IPS-NIHi7 (cell line): ENCODE measurements around the gene ZNF625.

Source experiments
- DNase-seq: peaks from one replicate; pipeline ENCODE4 v3.0.0; 2012; ENCODE audit warnings: mixed read lengths; ENCODE audit errors: extremely low spot score

Gene ZNF625

DNA sequence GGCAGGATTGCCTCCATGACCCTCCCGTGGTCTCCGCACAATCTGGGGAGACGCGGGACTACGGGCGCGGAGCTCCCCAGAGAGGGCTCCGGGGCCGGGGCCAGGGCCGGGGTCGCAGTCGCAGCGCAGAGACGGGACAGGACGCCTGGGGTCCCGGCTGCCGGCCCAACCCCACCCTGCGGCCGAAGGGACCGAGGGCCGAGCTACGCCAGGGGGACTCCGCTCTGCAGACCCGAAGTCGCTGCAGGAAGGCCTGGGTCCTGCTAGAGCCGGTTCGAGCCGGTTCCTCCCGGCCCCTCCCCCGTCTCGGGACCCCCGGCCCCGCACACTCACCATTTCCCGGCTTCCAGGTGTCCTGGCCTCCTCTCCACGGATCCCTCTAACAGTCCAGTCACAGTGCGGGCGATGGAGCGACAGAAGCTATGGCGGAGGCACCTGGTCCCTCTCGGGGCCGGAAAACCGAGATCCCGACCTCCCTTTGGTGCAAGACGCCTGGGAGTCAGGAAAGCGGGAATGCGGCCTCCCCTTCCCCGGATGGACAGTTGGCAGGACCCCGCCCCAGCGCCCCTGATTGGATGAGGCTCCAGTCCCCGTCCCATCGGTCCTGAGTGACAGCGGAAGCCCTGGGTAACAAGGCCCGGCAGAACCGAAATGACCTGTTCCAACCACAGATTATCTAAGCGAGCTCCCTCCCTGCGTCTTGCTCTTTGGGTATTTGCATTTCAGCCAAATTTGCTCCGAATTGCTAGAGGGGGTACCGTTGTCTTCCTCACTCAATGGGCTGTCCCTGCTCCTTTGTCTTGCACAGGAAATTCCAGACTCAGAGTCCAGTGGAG lies at the start of gene ZNF625:
Gene ZNF625, minus strand, starts transcription at position 512 of the 836 bp plus-strand sequence. Its CDS starts 176 bp downstream, at position 336.
- peak; percentile 95 for DNase-seq

DNA sequence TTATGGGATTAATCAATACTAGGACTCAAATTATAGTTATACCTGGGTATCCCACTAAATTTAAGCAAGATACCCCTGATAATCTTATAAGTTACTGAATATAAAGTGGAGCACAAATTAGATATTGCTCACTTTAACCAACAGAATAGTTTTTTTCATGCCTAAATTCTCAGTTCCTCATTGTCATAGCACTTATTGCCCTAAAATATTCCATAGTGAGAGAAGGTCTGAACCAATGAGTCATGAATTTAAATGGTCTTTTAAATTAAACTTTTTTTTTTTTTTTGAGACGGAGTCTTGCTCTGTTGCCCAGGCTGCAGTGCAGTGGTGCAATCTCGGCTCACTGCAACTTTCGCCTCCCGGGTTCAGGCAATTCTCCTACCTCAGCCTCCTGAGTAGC lies 48.8 kb upstream of the ZNF625 start:
- DNase-seq: no peak

DNA sequence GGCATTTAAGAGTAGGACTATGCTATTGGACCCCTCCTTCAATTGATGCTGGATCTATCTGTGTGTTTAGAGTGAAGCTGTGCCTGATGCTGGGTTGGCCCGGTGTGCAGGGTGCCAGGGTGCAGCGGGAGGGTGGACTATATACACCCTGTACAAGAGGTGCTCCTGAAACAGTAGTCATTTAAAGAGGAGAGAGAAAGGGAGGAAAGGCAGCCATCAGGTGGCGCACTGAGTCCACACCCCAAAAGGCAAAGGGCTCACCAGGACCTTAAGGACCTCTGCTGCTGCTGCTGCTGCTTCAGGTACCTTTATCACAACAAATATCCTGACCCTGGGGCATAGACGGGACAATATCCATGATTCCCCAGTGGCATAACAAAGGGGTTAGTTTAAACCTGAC lies 45.7 kb upstream of the ZNF625 start:
- DNase-seq: peak; percentile 42

DNA sequence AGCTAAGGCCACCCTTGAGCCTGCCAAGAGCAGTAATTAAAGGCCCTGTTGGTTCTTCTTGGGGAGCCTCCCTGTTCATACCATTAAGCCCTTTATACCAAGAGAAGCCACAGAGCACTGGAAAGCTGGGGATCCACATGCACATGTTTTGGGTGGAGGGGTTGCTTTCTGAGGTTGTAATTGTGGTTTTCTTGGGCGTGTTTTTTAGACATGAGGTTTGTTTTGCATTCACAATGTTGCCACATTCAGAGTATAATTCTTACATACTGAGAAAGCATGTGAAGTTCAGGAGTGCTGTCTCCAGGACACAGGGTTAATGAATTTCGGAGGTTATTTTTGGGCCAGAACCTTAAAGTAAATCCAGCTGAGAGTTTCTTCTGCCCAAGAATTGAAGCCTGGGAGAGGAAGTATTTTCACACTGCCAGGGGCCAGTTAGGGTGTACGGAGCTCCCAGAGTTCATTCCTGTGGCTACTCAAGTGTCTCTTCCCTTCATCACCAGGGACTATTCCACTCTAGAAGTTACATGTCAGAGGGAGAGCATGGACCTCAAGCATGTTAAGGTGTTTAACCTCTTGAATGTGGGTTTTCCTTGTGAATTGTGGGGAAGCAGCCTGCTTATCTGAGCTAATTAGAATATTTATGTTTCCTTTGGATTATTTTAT lies 43.4 kb upstream of the ZNF625 start:
- no peak for DNase-seq

DNA sequence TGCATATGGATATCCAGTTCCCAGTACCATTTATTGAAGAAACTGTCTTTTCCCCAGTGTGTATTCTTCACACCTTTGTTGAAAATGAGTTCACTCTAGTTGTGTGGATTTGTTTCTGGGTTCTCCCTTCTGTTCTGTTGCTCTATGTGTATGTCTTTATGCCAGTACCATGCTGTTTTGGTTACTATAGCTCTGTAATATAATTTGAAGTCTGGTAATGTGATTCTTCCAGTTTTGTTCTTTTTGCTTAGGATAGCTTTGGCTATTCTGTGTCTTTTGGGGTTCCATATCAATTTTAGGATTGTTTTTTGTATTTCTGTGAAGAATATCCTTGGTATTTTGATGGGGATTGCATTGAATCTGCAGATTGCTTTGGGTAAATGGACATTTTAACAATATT lies 41.6 kb upstream of the ZNF625 start:
- DNase-seq: no peak

DNA sequence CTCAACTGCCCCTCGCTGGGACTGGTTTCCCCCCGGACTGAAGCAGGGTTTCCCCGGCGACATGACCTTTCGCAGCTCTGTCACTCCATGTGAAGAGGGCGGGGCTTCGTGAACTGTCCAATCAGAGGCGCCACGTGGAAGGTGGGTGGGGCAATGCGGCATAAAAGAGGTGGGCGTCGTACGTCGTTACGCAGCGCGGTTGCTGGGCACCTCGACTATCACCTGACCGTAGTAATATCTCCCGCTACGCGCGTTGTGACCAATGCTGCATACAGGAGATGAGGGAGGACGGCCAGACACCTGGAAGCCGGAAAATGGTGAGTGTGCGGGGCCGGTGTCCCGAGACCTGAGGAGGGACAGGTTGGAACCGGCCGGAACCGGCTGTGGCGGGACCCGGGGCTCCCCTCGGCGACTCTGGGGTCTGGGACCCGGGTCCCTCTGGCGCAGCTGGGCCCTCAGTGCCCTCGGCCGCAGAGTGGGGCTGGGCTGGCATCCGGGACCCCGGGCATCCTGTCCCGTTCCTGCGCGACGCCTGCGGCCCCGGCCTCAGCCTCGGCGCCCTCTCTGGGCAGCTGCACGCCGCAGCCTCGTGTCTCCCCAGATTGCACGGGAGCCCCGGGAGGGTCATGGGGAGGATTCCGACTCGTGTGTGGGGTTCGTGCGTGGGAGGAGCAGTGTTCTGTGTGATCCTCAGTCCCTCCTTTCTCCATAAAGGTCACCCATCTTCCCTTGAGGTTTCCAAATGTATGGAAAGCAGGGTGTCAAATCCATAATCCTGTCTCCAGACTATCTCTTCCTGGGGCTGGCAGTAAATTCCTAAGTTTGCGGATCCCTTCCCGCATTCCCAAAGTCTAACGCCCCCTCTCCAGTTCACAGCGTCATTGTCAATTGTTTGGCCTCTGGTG lies 38.5 kb upstream of the ZNF625 start:
- peak; percentile 88 for DNase-seq

DNA sequence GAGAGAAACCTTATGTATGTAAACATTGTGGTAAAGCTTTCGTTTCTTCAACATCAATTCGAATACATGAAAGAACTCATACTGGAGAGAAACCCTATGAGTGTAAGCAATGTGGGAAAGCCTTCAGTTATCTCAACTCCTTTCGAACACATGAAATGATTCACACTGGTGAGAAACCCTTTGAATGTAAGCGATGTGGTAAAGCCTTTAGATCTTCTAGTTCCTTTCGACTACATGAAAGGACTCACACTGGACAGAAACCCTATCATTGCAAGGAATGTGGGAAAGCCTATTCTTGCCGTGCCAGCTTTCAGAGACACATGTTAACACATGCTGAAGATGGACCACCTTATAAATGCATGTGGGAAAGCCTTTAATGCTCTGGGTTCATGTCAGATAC lies 31.1 kb upstream of the ZNF625 start:
- DNase-seq: no peak

DNA sequence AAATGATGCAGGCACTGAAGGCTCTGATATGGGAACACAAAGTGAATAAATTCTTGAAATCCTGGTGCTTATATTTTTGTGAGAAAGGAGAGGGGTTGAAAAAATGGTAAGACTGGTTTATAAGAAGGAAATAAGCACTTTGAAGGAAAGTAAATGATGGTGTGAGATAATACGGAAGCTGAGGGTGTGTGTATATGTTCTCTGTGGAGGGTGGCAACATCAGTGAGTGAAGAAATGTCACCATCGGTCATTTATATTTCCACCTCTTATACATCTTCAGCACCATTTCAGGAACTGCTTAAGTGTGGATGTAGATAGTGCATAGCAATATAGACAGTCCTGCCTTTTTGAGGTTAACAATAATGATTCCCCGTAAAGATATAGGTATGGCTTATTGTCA lies 23.8 kb upstream of the ZNF625 start:
- DNase-seq: no peak

DNA sequence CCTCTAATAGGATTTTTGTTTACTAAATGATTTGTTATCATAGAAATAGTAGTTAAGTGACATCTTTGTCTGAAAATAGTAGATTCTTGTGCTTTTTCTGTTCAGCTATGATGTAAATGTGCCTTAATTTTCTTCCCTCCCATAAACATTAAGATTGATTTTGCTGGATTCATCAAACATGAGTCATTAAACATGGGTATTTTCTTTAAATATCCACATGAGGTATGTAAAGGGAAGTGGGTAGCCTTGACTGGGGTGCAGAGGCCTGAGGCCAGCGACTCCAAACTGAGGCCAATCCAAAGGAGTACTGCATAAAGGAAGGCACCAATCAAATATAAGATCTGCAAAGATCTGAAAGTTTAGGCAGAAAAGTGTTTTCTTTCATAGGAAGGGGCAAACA lies 10.1 kb upstream of the ZNF625 start:
- DNase-seq: no peak

DNA sequence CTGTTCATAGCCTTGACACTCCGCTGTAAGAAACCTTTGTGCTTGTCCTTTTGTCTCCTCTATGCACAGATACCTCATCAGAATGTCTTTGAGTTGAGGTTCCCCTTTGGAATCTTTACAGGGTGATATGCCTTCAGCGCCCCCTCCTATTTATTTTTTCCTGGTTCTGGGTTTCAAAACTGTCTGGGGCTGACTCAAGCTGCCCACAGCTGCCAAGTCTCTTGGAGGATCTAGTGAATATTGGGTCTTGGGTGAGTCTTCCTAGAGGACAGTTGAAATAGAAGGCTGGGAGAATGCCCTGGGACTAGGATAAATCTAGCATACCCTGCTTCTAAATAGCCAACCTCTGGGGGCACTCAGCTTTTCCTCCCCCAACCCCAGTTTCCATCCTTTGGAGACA lies 7.3 kb upstream of the ZNF625 start:
- no peak for DNase-seq

DNA sequence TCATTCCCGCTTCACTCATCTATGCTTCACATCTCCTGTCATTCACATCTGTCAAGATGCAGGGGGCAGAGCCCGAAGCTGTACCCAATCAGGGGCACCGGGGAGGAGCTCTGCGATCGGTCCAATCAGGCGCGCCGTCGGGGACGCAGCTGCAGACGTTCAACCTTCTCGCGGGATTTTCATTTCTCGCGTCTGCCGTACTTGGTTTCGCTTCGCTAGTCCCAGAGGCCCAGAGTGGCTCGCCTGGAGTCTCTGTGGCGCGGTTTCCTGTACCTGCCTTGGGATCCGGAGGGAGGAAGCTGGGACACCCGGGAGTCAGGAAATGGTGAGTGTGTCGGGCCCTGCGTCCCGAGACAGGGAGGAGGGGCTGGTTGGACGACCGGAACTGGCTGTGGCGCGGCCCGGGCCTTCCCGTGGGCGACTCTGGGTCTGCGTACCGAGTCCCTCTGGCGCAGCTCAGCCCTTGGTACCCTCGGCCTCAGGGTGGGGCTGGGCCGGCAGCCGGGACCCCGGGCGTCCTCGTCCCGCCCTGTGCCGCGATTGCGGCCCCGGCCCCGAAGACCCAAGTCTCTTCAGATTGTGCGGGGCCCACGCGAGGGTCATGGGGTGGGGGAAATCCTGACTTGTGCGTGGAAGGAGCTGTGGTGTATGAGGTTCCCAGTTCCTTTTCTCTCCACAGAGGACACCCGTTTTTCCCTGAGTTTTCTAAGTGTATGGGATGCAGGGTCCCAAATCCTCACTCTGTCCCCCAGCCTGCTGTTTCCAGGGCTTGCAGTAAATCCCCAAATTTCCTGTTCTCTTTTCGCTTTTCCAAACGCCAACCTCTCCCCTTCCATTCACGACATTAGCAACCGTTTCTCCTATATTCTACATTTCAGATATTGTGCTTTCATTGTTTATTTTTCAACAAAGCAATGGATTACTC lies 6.6 kb upstream of the ZNF625 start, which contains the start of gene ZNF136:
Gene ZNF136, plus strand, starts transcription at position 215 of the 925 bp plus-strand sequence. Its CDS starts 108 bp downstream, at position 323.
- DNase-seq: peak; percentile 99

DNA sequence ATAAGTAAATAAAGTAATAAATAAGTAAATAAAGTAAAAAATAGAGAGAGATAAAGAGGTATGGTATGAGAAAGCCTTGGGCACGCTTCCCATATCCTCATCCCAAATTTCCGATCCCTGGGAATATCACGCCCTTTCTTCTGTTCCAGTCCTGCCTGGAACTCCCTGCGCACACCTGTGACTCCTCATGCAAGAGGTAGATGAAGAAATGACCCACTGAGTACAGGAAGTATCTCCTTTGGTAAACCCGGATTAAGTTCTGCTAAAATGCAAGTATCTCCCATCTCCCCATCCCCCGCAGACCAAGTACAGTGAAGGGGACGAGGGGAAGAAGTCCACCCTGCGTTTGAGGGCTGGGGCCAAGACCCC lies 6.0 kb upstream of the ZNF625 start:
- DNase-seq: no peak

DNA sequence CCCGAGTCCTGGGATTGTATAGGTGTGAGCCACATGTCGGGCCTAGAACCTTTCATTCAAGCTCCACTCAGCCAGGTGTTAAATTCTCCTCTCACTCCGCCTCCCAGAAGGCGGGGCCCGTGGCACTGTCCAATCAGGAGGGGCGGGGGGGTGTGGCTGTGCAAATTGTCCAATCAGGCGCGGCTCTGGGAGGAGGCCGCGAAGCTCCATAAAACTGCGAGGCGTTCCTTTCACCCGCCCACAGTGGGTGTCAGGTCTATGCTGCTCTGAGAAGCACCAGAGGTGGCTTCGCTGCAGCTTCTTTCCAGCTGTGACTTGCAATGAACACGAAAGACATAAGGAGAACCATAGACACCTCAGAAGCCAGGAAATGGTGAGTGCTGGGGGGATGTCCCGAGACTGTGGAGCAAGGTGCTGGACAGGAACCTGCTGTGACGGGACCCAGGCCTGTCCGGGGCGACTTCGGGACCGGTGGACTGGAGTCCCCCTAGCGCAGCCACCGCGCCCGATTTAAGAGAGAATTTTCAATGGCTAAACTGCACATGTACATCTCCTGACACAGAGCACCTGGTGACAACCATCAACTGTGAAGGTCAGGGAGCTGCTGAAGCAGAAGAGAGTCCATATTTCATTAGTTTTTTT lies 3.4 kb upstream of the ZNF625 start:
- no peak for DNase-seq

DNA sequence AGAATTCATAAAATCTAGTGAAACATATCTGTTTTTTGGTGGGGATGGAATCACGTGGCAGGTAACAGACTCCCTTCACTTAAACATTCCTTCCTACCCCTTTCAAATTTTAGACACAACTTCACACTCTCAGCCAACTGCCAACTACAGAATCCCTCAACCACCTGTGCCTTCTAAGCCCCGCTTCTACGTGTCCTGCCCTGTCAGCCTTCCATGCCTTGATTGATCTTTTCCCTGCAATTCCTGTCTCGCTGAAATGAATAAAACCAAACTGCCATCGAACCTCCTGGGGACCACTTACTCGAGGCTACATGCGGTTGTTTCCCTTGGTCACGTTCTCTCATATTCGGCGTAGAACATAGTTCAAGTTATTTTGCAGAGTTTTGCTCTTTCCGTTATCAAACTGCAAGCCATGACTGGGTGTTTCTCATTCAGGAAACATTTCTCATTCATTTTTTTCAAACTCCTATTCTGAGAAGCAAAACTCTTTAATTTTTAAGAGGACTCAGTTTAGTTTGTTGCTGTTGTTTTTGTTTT lies 1.1 kb downstream of the ZNF625 start:
- no peak for DNase-seq

DNA sequence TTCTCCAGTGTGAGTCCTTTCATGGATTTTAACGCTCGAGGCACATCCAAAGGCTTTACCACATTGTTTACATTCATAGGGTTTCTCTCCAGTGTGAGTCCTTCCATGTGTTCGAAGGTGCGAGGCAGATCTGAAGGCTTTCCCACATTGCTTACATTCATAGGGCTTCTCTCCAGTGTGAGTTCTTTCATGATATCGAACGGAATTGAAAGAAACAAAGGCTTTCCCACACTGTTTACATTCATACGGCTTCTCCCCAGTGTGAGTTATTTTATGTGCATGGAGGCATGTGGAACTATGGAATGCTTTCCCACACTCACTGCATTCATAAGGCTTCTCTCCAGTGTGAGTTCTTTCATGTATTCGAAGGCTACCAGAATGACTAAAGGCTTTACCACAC lies 11.2 kb downstream of the ZNF625 start:
- no peak for DNase-seq

DNA sequence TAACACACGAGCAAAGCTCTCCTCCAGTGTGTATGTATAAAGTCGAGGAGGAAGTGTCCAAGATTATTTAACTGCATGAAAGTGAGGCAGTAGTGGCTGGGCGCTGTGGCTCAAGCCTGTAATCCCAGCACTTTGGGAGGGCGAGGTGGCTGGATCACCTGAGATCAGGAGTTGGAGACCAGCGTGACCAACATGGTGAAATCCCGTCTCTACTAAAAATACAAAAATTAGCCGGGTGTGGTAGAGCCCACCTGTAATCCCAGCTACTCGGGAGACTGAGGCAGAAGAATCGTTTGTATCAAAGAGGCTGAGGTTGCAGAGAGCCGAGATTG lies 15.2 kb downstream of the ZNF625 start:
- DNase-seq: no peak

DNA sequence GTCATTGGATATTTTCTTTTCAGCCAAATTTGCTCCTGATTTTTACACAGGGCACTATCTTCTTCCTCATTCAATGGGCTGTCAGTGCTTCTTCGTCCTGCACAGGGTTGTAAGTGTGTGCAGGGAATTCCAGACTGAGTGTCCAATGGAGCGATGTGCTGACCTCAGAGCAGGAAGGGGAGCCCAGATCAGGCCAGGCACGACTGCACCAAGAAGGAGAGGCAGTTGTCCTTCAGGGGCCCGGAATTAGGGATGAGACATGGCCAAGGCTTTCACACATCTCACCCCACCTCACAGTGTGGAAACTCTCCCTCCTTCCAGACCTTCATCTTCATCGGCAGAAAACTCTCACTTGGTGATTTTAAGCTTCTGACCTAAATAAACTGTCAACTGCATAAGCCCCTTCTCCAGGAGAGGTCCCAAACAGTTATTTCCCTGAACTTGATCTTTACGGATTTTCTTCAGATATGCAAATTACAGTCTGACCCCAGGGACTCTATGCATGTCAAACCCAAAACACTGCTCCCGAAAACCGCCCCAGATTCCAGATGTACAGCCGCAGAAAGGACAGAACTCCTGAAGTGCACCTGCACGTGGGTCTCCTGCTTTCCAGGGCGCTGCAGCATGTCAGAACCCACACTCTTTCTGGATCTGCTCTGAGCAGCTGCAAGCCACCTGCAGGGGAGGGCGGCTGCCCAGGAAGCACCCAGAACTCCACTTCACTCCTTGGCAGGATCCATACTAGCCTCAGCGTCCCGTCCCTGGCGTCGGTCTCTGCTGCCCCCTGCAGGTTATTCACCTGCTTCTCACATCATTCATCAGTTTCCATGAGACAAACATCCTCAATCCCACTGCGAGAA lies 15.8 kb downstream of the ZNF625 start:
- DNase-seq: peak; percentile 86

DNA sequence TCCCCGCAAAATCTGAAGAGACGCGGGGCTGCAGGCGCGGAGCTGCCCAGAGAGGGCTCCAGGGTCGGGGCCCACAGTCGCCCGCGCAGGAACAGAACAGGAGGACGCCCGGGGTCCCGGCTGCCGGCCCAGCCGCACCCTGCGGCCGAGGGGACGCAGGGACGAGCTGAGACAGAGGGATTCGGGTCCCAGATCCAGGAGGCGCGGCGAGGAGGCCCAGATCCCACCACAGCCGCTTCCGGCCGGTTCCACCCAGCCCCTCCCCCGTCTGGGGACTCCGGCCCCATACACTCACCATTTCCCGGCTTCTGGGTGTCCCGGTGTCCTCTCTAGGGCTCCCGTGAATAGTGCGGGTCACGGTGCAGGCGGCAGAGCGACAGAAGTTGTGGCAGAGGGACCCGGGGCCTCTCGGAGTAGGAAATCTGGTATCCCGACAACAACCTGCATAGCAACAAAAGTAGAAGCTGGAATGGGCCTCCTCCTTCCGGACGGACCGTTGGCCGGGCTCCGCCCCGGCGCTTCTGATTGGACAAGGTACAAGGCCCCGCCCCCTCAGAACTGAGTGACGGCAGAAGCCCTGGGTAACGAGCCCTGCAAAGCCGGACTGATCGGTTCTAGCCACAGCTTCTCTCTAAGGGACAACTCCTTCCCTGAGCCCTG lies 16.5 kb downstream of the ZNF625 start, which contains the start of gene ZNF20:
Gene ZNF20, minus strand, starts transcription at position 466 of the 660 bp plus-strand sequence. Its CDS starts 168 bp downstream, at position 298.
- DNase-seq: peak; percentile 98

DNA sequence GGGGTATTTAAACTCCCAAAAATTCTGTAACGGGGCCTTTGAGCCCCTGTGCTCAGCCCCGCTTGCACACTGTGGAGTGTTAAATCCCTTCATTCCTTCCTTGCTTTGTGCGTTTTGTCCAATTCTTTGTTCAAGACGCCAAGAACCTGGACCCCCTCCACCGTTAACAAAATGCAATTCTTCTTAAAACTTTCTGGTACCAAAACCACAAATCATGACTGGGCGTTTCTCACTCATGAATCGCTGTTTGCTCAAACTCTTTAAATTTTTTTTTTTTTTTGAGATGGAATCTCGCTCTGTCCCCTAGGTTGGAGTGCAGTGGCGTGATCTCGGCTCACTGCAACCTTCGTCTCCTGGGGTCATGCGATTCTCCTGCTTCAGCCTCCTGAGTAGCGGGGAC lies 17.3 kb downstream of the ZNF625 start:
- DNase-seq: no peak
